Epidermal melanocyte (primary cell): ENCODE data around the gene IGDCC3.

Experiments
- DNase-seq: peaks from one replicate; pipeline ENCODE4 v3.0.0; 2011; ENCODE audit warnings: low spot score; ENCODE audit not compliant: insufficient read length

Gene IGDCC3

GRCh38 chr15:65388306-65389080, 10.7 kb upstream of the IGDCC3 start:
- no peak for DNase-seq

GRCh38 chr15:65386886-65387285, 9.1 kb upstream of the IGDCC3 start:
- DNase-seq, result no peak

- DNase-seq, result no peak
These were observed 8.6 kb upstream of the IGDCC3 start for GRCh38 chr15:65386376-65386775.

GRCh38 chr15:65385870-65386258, 8.1 kb upstream of the IGDCC3 start:
- no peak for DNase-seq

- DNase-seq, result peak; percentile 95
These were observed 7.4 kb upstream of the IGDCC3 start for GRCh38 chr15:65384895-65385869.

- no peak for DNase-seq
These were observed 6.7 kb upstream of the IGDCC3 start for GRCh38 chr15:65384505-65384894.

GRCh38 chr15:65383991-65384390, 6.2 kb upstream of the IGDCC3 start:
- no peak for DNase-seq

GRCh38 chr15:65383456-65383855, 5.7 kb upstream of the IGDCC3 start:
- DNase-seq, result no peak

GRCh38 chr15:65382921-65383320, 5.1 kb upstream of the IGDCC3 start:
- no peak for DNase-seq

- no peak for DNase-seq
These were observed 4.3 kb upstream of the IGDCC3 start for GRCh38 chr15:65382146-65382491.

- no peak for DNase-seq
These were observed 3.8 kb upstream of the IGDCC3 start for GRCh38 chr15:65381445-65382145.

GRCh38 chr15:65379986-65380385, 2.2 kb upstream of the IGDCC3 start:
- DNase-seq, result no peak

- DNase-seq, result no peak
These were observed 462 bp downstream of the IGDCC3 start for GRCh38 chr15:65377105-65377975.

GRCh38 chr15:65376767-65377104, 1.1 kb downstream of the IGDCC3 start:
- no peak for DNase-seq

- no peak for DNase-seq
These were observed 1.8 kb downstream of the IGDCC3 start for GRCh38 chr15:65375871-65376607.

- no peak for DNase-seq
These were observed 2.9 kb downstream of the IGDCC3 start for GRCh38 chr15:65374821-65375401.

- DNase-seq, result no peak
These were observed 3.5 kb downstream of the IGDCC3 start for GRCh38 chr15:65374334-65374733.

GRCh38 chr15:65373163-65373651, 4.6 kb downstream of the IGDCC3 start:
- DNase-seq, result no peak

- DNase-seq, result no peak
These were observed 5.1 kb downstream of the IGDCC3 start for GRCh38 chr15:65372787-65373067.
